ENCODE data around the gene HGF.

HGF gene

GRCh38 chr7:81719865-81720264 lies 50.0 kb downstream of the HGF start:
- Histone ChIP-seq H3K4me3 (no peak overlapping the region), H3K27ac (no peak overlapping the region)
- TF ChIP-seq, protein P1, sequence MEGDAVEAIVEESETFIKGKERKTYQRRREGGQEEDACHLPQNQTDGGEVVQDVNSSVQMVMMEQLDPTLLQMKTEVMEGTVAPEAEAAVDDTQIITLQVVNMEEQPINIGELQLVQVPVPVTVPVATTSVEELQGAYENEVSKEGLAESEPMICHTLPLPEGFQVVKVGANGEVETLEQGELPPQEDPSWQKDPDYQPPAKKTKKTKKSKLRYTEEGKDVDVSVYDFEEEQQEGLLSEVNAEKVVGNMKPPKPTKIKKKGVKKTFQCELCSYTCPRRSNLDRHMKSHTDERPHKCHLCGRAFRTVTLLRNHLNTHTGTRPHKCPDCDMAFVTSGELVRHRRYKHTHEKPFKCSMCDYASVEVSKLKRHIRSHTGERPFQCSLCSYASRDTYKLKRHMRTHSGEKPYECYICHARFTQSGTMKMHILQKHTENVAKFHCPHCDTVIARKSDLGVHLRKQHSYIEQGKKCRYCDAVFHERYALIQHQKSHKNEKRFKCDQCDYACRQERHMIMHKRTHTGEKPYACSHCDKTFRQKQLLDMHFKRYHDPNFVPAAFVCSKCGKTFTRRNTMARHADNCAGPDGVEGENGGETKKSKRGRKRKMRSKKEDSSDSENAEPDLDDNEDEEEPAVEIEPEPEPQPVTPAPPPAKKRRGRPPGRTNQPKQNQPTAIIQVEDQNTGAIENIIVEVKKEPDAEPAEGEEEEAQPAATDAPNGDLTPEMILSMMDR (IDR thresholded peaks at IDR 0.05): no peak
- DNase-seq (ENCODE audit: low spot score): no peak

DNA sequence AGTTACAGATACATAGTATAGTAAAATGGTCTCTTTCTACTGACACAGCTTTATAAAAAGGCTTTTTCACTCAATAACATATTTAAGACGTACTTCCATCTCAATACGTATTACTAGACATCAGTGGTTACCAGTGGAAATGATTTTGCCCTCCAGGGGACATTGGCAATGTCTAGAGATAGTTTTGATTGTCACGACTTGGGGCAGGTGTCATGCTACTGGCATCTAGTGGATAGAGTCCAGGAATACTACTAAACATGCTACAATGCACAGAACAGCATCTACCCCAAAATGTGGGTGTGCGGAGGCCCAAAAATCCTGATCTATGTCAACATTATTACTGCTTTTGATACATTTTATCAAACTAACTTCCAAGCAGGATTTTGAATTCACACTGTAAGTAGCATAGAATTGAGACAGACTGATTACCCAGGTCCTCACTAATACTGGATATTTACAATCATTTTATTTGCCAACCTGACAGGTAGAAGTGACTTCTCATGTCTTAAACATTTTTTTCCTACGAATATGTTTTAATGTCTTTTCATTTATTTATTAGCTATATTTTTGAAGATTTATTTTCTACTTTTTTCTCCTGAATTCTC lies 53.8 kb downstream of the HGF start:
- no peak for DNase-seq (ENCODE audit: low spot score)
- Histone ChIP-seq H3K27ac (no peak overlapping the region), H3K4me3 (no peak overlapping the region)
- TF ChIP-seq, protein P1 (IDR thresholded peaks at IDR 0.05): no peak

GRCh38 chr7:81714306-81714705 lies 55.5 kb downstream of the HGF start:
- no peak overlapping the region for H3K4me3 ChIP-seq
- TF ChIP-seq, protein P1 (IDR thresholded peaks at IDR 0.05): no peak

GRCh38 chr7:81710751-81711150 lies 59.1 kb downstream of the HGF start:
- Histone ChIP-seq H3K27ac (no peak overlapping the region), H3K4me3 (no peak overlapping the region)
- TF ChIP-seq, protein P1 (IDR thresholded peaks at IDR 0.05): no peak
- DNase-seq (ENCODE audit: low spot score): no peak

More at GRCh38 chr7:81714306-81714705, 55.5 kb downstream of the HGF start:
- no peak for DNase-seq (ENCODE audit: low spot score)
- no peak overlapping the region for H3K27ac ChIP-seq

DNA sequence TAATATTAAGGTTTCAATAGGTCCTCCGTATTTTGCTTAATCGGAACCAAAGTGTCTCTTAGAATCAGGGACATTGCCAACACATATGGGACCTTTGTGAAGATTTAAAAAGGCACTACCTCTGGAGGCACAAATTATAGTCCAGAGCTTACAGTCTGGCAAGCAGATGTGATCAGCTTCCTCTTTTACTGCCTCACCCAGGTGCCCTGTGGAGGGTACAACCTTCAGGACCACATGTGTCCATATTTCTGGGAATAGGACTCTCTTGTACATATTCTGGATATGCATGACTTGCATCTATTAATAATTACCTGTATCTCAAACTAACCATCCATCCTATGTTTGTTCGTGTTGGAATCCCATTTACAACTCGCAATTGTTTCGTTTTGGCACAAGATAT lies 60.0 kb downstream of the HGF start:
- Histone ChIP-seq H3K4me3 (no peak overlapping the region), H3K27ac (no peak overlapping the region)
- TF ChIP-seq, protein P1 (IDR thresholded peaks at IDR 0.05): no peak
- DNase-seq (ENCODE audit: low spot score): no peak

DNA sequence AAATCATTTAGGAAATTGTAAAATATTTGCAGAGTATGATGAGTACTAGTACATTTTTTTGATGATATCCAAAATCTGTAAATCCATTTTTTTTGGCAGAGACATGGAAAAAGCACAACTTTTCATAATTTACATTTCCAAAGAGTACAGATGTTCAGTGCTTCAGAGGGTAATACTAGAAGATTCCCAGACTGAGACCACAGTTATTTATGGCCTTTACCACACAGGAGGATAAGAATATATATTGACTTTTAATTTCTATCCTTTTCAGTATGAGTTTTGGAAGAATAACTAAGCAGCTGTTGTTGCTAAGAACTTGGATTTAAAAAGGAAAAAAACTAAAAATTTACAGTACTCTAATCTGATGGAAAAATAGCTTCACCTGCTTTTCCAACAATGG lies 61.9 kb downstream of the HGF start:
- DNase-seq (ENCODE audit: low spot score): no peak
- Histone ChIP-seq H3K27ac (no peak overlapping the region), H3K4me3 (no peak overlapping the region)
- TF ChIP-seq, protein P1 (IDR thresholded peaks at IDR 0.05): no peak

DNA sequence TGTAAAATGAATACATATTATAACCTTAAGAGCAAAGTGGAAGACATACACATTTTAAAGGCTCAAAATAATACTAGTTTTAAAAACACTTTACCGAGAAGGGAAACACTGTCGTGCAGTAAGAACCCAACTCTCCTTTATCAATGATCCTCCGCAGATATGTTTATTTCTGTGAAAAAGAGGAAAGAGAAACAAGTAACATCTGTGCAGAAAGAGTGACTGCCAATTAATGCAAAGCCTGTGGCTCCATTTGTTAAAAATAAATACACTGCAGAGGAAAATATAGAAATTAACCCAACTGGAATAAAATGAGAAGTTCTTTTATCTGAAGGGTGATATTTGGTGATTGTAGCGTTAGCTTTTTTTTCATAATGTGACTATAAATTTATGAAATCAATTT lies 62.7 kb downstream of the HGF start:
- Histone ChIP-seq H3K27ac (no peak overlapping the region), H3K4me3 (no peak overlapping the region)
- TF ChIP-seq, protein P1 (IDR thresholded peaks at IDR 0.05): no peak
- DNase-seq (ENCODE audit: low spot score): no peak
